B cell (primary cell): ENCODE measurements around the gene POFUT2. TPM values are rescaled to one million over a fixed set of nuclear protein-coding genes. Genes with fewer than 3 reads are reported as not detected.

ENCODE experiments used
- ATAC-seq: fragments of 200-7000 bp; cut with Tn5 transposase; one replicate; pipeline ENCODE4 v1.10.0; 2021; ENCODE audit warnings: low read depth, mild to moderate bottlenecking, moderate number of reproducible peaks, moderate library complexity
- CTCF ChIA-PET: fragments of 350-600 bp; sonication (Branson Sonifier 250); formaldehyde crosslinking; loops from one replicate; lab custom pipeline; 2021; ENCODE audit warnings: antibody characterized with exemption, inconsistent platforms; lab: Charles Lee
- POLR2A ChIA-PET: fragments of 350-600 bp; sonication (Branson Sonifier 250); formaldehyde crosslinking; loops from one replicate; lab custom pipeline; 2021; ENCODE audit warnings: antibody characterized with exemption; lab: Charles Lee
- DNase-seq: peaks from one replicate; pipeline ENCODE4 v3.0.0; 2013
- H2AFZ ChIP-seq: 2 replicates; pipeline ENCODE4 v1.6.1; 2012; ENCODE audit warnings: mild to moderate bottlenecking, low read depth, low read length; ENCODE audit not compliant: insufficient read depth, poor library complexity, severe bottlenecking
- H3K27ac ChIP-seq, 2 donors: 1 replicate in 1 of 2; 2 replicates in 1 of 2; pipeline ENCODE4 v1.5.1; 2012 to 2013; ENCODE audit warnings: low read length in 2 of 2, mild to moderate bottlenecking in 2 of 2, moderate library complexity in 1 of 2
- H3K27me3 ChIP-seq, 4 experiments: fragments of 200-600 bp in 1 of 4; sonication (generic) in 1 of 4; replicated peaks in 1 of 4; 1 replicate in 2 of 4; 2 replicates in 2 of 4; pipeline versions ENCODE4 v1.6.1 to v1.7.0; 2013 to 2016; ENCODE audit warnings: low read length in 3 of 4, mild to moderate bottlenecking in 2 of 4, mixed read lengths in 1 of 4, moderate library complexity in 1 of 4; ENCODE audit not compliant: insufficient read depth in 4 of 4, control insufficient read depth in 3 of 4; ENCODE audit errors: control extremely low read depth in 1 of 4
- H3K36me3 ChIP-seq, 2 experiments: replicated peaks in 1 of 2; 1 replicate in 1 of 2; 2 replicates in 1 of 2; pipeline versions ENCODE4 v1.6.1 to v1.7.1; 2013; ENCODE audit warnings: low read length in 1 of 2; ENCODE audit not compliant: insufficient read depth in 2 of 2, control insufficient read depth in 1 of 2; ENCODE audit errors: control extremely low read depth in 1 of 2, extremely low read depth in 1 of 2
- H3K4me1 ChIP-seq, 2 donors: fragments of 200-600 bp in 1 of 2; sonication (generic) in 1 of 2; 1 replicate in 1 of 2; 2 replicates in 1 of 2; pipeline versions ENCODE4 v1.5.1 to v1.6.1; 2013 to 2017; ENCODE audit warnings: low read length in 2 of 2; ENCODE audit not compliant: control insufficient read depth in 2 of 2, insufficient read depth in 2 of 2
- H3K4me2 ChIP-seq: replicated peaks from 2 replicates; pipeline ENCODE3; 2012; ENCODE audit warnings: mild to moderate bottlenecking, low read depth, low read length; ENCODE audit not compliant: poor library complexity, severe bottlenecking
- H3K4me3 ChIP-seq, 5 experiments: fragments of 200-600 bp in 1 of 5; sonication (generic) in 1 of 5; 1 replicate in 3 of 5; 2 replicates in 2 of 5; pipeline versions ENCODE4 v1.5.1 to v1.7.0; 2011 to 2016; ENCODE audit warnings: low read length in 4 of 5, mild to moderate bottlenecking in 4 of 5, low read depth in 2 of 5, control low read depth in 1 of 5, moderate library complexity in 1 of 5; ENCODE audit not compliant: insufficient read depth in 1 of 5; ENCODE audit errors: control extremely low read depth in 1 of 5, extremely low read depth in 1 of 5
- H3K79me2 ChIP-seq: fragments of 200-600 bp; sonication (generic); one replicate; pipeline ENCODE4 v1.6.0; 2016; ENCODE audit warnings: low read length; ENCODE audit not compliant: control insufficient read depth, insufficient read depth
- H3K9ac ChIP-seq: fragments of 200-600 bp; sonication (generic); 2 replicates; pipeline ENCODE4 v1.6.1; 2017; ENCODE audit warnings: mild to moderate bottlenecking, low read length, moderate library complexity
- H3K9me3 ChIP-seq, 3 donors: one replicate each; pipeline versions ENCODE4 v1.6.1 to v1.7.1; 2013; ENCODE audit warnings: low read length in 2 of 3; ENCODE audit not compliant: control insufficient read depth in 2 of 3, insufficient read depth in 1 of 3; ENCODE audit errors: control extremely low read depth in 1 of 3
- H4K20me1 ChIP-seq: 2 replicates; pipeline ENCODE4 v1.6.0; 2012; ENCODE audit warnings: mild to moderate bottlenecking, low read length; ENCODE audit not compliant: insufficient read depth, control insufficient read depth, poor library complexity, severe bottlenecking
- H3K27ac Mint-ChIP-seq: one replicate; pipeline ENCODE4 v1.8.0; 2021; ENCODE audit warnings: mixed read lengths
- H3K27me3 Mint-ChIP-seq: one replicate; pipeline ENCODE4 v1.8.0; 2021; ENCODE audit warnings: mixed read lengths
- H3K4me1 Mint-ChIP-seq: one replicate; pipeline ENCODE4 v1.8.0; 2021; ENCODE audit warnings: mixed read lengths
- H3K4me3 Mint-ChIP-seq: one replicate; pipeline ENCODE4 v1.8.0; 2021; ENCODE audit warnings: mixed read lengths
- H3K9me3 Mint-ChIP-seq: one replicate; pipeline ENCODE4 v1.8.0; 2022; ENCODE audit warnings: mixed read lengths; ENCODE audit not compliant: insufficient read depth
- CTCF ChIP-seq: fragments of 200-600 bp; IDR thresholded peaks from one replicate; pipeline ENCODE4 v1.8.0; 2022; ENCODE audit warnings: antibody characterized with exemption, mild to moderate bottlenecking
- EZH2 ChIP-seq: IDR thresholded peaks from 2 replicates; pipeline ENCODE4 v1.6.1; 2012; ENCODE audit warnings: borderline replicate concordance, low read depth, mild to moderate bottlenecking, moderate library complexity, low read length; ENCODE audit not compliant: insufficient read depth, poor library complexity, severe bottlenecking
- WGBS: methylation state at CpG from one replicate; pipeline ENCODE4 v1.1.5; 2013; ENCODE audit warnings: missing lambda C conversion rate; ENCODE audit not compliant: insufficient coverage; 5-methylcytosine and 5-hydroxymethylcytosine counted together
- intact Hi-C: fragments of 100-400 bp; cut with micrococcal nuclease; formaldehyde crosslinking; loops from one replicate; pipeline ENCODE4 v1.10.0; 2022
- polyA plus RNA-seq: library from polyadenylated mRNA; depleted of rRNA; stranded (reverse); fragments of >200 nt; gene quantifications from 2 replicates; pipeline ENCODE4 v1.2.3, GENCODE V29; 2012
- total RNA-seq, 2 donors: library from RNA; stranded (reverse); fragments of 120-200 nt in 1 of 2; gene quantifications; 1 replicate in 1 of 2; 2 replicates in 1 of 2; pipeline versions ENCODE4 v1.2.3 to v1.2.4, GENCODE V29; 2013 to 2022

Gene POFUT2
- total and polyA plus RNA-seq, 2 donors (not counting 1 experiment from before 2014, with no cell fraction given), result 38.3 to 41.8 TPM

GRCh38 chr21:45330851-45331261, 43.2 kb upstream of the POFUT2 start:
- H3K79me2 ChIP-seq, result no peaks in the 10 kb centered on the region
- ATAC-seq (no peak), DNase-seq (no peak)
- WGBS, result 94% methylated on average over 17 of the region's 18 CpGs
- H3K4me1 Mint-ChIP-seq, result no peaks in the 10 kb centered on the region
- no peaks in the 10 kb centered on the region for H3K9me3 Mint-ChIP-seq
- H3K27me3 ChIP-seq, result peaks cover 0 to 4% (median 0%) of the 10 kb centered on the region in 4 experiments
- no peak overlapping the region for H3K27ac ChIP-seq
- POLR2A ChIA-PET, result no interaction called here
- no peaks in the 10 kb centered on the region for H3K4me1 ChIP-seq
- TF ChIP-seq EZH2 (no peak), CTCF (no peak)
- no peaks in the 10 kb centered on the region for H3K36me3 ChIP-seq
- no peaks in the 10 kb centered on the region for H4K20me1 ChIP-seq
- H3K27me3 Mint-ChIP-seq, result peaks cover 5% of the 10 kb centered on the region
- no peak overlapping the region for H3K4me3 ChIP-seq
- intact Hi-C loops, result no loop called here
- H3K4me2 ChIP-seq, result no peak overlapping the region
- H2AFZ ChIP-seq, result no peak overlapping the region
- no peak overlapping the region for H3K9ac ChIP-seq
- no peak overlapping the region for H3K27ac Mint-ChIP-seq
- CTCF ChIA-PET, result no interaction called here
- no peaks in the 10 kb centered on the region for H3K9me3 ChIP-seq
- no peak overlapping the region for H3K4me3 Mint-ChIP-seq

- intact Hi-C loops, result no loop called here
- H3K4me1 Mint-ChIP-seq, result no peaks in the 10 kb centered on the region
- Histone ChIP-seq H3K9me3 (no peaks in the 10 kb centered on the region), H3K4me1 (no peaks in the 10 kb centered on the region), H3K9ac (no peak overlapping the region), H3K79me2 (no peaks in the 10 kb centered on the region), H3K4me2 (no peak overlapping the region), H3K4me3 (no peak overlapping the region), H2AFZ (no peak overlapping the region), H4K20me1 (no peaks in the 10 kb centered on the region), H3K27me3 (peaks cover 0 to 4% (median 0%) of the 10 kb centered on the region in 4 experiments), H3K36me3 (no peaks in the 10 kb centered on the region), H3K27ac (no peak overlapping the region)
- ATAC-seq, result no peak
- 89% methylated on average over 14 of the region's 15 CpGs for WGBS
- TF ChIP-seq EZH2 (no peak), CTCF (no peak)
- ChIA-PET CTCF (no interaction called here), POLR2A (no interaction called here)
- no peak overlapping the region for H3K4me3 Mint-ChIP-seq
- H3K9me3 Mint-ChIP-seq, result no peaks in the 10 kb centered on the region
- no peak for DNase-seq
- H3K27me3 Mint-ChIP-seq, result peaks cover 5% of the 10 kb centered on the region
- H3K27ac Mint-ChIP-seq, result no peak overlapping the region
Measured at GRCh38 chr21:45330075-45330781, 42.5 kb upstream of the POFUT2 start.
